NCI-H2029 treated with DMSO at 0.1 percent for 48 hours (cell line): ENCODE data around the gene NRBP1.
A peak's percentile ranks its signal among the peaks of the same experiment; 100 is the strongest.
"Not testable (repeated sequence)": the region's sequence is repeated elsewhere in the genome, so short reads cannot be mapped to it uniquely, and the experiment has no call there.

Source experiments
- DNase-seq: peaks from one replicate; lab custom pipeline; 2025; lab: John Stamatoyannopoulos, UW

The NRBP1 gene

DNA sequence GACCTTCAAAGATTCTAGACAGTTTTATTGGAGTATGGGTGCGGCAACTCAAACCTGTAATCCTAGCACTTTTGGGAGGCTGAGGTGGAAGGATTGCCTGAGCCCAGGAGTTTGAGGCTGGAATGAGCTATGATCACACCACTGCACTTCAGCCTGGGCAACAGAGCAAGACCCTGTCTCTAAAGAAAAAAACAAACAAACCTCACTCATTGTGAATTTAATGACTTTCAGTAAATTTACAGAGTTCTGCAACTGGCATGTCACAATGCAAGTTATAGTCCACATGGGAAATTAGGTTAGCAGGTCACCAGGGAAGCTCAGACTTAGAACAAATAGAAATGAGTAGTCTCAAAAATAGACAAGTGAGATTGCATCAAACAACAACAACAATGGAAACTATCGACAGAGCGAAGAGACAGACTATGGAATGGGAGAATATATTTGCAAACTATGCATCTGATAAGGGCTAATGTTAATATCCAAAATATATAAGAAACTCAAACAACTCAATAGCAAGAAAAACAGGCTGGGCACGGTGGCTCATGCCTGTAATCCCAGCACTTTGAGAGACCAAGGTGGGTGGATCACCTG, 6.7 kb upstream of the NRBP1 start:
- DNase-seq = no peak

DNA sequence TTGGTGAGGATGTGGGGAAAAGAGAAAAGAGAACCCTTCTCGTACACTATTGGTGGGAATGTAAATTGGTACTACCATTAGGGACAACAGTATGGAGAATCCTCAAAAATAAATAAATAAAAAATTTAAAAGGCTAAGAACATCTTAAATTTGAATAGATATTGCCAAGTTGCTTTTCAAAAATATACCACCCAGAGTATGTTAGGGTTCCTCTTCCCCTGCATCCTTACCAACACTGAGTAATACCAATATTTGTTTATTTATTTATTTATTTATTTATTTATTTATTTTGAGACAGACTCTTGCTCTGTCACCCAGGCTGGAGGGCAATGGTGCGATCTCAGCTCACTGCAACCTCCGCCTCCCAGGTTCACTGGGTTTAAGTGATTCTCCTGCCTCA, 5.5 kb upstream of the NRBP1 start:
- no peak for DNase-seq

DNA sequence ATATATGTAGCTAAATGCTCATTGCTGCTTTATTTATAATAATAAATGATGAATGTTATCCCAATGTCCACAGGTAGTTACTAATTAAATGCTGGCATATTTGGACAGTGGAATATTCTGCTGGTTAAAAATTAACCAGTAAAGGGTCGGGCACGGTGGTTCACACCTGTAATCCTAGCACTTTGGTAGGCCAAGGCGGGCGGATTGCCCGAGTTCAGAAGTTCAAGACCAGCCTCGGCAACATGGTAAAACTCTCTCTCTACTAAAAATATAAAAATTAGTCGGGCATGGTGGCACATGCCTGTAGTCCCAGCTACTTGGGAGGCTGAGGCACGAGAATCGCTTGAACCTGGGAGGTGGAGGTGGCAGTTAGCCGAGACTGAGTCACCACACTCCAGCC, 3.4 kb upstream of the NRBP1 start:
- DNase-seq = not testable (repeated sequence)

DNA sequence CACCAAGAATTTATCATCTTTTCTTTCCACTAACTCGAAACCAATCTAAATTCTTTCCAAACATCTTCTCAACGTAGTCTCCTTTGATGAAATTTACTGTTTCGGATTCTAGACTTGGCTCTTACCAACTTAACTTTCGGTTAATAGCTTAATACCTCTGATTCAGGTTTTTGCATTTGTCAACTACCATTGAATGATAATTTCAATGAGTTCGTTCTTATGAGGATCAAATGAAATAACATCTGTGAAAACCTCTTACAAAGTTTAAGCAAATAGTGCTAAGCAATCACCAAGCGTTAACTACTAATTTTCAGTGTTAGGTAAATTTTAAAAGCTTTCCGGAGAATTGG, 593 bp upstream of the NRBP1 start:
- no peak for DNase-seq

DNA sequence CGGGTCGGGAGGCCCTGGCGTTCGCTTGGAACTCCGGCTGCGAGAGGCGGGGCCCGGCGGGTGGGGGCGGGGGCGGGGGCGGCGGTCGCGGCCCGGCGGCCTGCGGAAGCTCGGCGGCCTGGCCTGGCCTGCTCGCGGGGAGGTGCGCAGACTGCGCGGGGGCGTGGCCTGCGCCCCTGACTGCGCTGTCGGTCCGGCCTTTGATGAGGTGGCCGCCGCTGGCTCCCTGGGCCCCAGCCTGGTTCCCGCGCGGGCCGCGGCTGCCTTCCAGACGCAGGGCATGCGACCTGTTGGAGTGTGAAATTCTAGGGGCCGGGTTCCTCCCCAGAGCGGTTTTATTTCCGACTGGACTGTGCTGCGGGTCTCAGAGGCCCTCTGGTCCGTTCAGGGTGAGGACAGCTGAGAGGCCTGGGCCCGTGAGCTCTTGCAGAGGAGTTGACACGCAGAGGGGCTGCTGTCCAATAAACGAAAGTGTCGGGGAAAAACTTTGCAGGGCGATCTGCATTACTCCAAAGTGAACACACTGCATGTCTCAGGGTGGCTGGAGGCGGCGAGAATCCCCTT, 629 bp downstream of the NRBP1 start:
- no peak for DNase-seq

DNA sequence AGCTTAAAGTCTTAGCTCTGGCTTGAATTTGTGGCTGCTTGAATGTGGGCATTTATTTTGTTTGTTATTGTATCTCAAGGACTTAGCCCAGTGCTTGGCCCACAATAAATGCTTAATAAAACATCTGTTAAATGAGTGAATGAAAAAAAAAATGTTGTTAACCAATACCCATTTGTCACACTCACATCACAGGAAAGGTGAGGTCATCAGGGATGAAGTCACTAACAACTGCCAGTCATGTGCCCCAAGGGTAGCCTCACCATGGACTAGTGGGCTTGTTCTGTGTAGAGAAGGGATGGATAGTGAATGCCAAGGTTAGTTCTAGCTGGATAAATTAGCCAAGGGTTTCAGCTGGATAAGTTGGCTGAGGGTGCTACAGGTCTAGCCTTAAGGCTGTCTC, 3.0 kb downstream of the NRBP1 start:
- DNase-seq = no peak

DNA sequence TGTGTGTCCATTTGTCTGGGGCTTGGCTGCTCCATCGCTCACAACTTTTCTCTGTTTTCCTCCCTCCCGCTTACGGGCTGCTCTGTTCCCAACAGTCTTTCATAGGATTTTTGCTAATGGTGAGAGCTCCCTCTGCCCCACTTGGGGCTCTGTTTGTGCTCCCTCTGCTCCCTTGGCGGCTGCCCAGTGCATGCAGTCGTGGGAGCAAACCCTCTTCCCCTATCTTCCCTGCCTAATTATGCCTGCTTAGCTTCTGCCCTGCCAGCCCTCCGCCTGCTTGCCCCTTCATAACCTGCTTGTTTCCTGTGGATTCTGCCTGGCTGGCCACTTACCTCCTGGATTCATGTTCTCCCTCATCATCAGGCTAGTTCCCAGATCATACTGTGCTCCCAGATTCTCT, 7.2 kb downstream of the NRBP1 start:
- DNase-seq = no peak

DNA sequence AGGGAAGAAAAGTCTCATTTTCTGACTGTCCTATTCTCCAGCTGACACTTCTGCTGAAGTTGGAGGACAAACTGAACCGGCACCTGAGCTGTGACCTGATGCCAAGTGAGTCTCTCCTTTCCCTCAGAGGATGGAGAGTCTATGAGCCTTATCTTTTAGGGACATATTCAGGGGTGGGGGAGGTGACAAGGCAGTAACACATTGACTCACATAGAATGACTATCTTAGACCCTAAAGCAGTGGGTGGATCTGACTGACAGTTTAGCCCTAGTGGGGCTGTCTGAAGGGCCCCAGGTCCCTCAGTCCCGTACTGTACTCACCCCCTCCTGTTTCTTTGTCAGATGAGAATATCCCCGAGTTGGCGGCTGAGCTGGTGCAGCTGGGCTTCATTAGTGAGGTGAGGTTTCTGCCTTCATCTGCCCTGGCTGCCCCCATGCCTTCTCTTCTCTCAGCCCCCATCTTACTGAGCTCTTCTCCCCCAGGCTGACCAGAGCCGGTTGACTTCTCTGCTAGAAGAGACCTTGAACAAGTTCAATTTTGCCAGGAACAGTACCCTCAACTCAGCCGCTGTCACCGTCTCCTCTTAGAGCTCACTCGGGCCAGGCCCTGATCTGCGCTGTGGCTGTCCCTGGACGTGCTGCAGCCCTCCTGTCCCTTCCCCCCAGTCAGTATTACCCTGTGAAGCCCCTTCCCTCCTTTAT, 12.9 kb downstream of the NRBP1 start:
- no peak for DNase-seq

DNA sequence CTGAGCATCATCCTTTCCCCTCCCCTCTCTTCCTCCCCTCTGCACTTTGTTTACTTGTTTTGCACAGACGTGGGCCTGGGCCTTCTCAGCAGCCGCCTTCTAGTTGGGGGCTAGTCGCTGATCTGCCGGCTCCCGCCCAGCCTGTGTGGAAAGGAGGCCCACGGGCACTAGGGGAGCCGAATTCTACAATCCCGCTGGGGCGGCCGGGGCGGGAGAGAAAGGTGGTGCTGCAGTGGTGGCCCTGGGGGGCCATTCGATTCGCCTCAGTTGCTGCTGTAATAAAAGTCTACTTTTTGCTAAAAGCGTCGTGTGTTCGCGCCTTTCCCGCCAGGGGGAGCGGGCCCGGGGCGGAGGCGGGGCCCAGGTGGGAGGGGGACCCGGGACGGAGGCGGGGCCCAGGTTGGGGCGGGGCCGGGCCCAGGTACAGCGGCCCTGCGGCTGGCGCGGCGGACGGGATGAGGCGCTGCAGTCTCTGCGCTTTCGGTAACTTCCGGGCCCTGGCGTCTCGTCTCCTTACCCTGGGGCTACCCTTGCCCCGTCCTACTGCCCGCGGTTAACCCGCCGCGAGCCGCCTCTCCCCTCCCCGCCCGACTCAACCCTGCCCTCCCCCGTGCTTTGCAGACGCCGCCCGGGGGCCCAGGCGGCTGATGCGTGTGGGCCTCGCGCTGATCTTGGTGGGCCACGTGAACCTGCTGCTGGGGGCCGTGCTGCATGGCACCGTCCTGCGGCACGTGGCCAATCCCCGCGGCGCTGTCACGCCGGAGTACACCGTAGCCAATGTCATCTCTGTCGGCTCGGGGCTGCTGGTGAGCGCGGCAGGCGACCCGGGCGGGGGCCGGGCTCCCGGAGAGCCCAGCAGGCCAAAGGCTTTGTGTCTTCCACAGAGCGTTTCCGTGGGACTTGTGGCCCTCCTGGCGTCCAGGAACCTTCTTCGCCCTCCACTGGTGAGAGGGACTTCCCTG, 13.8 kb downstream of the NRBP1 start, which contains the start of gene KRTCAP3:
Gene KRTCAP3 (plus strand): TSS at position 424 of the 962 bp plus-strand sequence. CDS start 32 bp downstream, at position 456.
- no peak for DNase-seq

DNA sequence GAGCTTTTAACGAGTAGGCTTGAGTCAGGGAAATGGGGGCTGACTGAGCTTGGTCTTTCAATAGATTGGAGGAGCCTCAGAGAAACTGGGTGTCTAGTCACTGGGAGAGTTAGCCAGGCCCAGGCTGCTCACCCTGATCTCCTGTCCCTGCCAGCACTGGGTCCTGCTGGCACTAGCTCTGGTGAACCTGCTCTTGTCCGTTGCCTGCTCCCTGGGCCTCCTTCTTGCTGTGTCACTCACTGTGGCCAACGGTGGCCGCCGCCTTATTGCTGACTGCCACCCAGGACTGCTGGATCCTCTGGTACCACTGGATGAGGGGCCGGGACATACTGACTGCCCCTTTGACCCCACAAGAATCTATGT, 14.5 kb downstream of the NRBP1 start:
- DNase-seq = no peak

DNA sequence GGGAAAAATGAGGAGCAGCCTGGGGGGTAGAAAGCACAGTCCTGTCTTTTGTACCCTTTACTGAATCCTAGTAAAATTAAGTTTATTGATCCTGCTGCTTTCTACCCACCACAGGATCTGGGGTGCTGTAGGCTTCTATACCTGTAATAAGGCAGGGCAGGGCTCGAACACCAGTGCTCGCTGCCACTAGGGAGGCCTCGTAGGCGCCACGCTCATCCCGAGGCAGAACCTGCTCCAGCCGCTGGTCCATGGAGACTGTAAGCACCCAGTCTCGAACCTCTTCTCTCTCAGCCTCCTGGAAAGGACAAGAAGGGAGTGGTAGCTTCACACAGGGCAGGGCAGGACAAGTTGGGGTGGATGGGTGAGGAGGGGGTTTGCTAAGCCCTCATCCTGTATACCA, 16.7 kb downstream of the NRBP1 start:
- DNase-seq = no peak

DNA sequence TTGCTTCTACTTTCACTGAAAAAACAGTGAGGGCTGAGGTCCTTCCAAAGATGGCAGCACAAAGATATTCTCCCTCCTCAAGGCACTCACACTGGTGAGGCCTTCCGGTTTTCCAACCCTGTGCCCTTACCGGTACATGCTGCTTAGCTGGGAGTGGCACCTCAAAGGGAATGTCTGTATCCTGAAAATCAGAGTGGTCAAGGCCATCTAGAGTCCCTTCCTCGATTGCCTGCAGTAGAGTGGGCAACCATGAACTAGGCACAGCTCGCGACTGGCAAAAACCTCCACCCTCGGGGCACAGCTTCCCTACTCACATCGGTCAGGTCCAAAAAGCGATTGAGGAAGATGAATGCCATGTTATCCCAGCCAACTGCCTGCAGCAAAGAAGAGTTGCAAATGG, 17.2 kb downstream of the NRBP1 start:
- no peak for DNase-seq

DNA sequence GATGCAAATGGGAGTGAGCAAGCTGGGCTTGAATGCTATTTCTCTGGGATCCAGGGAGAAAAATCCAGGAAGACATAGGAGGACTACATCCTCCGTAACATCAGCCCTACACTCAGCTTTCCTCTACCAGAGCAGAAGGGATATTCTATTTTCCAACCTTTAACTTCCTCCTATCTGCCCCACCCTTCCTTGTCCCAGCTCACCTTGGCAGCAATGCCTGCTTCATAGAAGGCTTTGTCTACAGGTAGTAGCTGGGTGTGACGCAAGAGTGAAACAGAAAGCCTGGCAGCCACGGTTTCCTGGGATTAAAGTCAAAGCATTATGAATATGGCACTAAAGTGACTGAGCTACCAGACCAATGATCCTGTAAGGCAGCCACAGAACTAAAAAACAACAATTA, 17.6 kb downstream of the NRBP1 start:
- peak; percentile 60 for DNase-seq

DNA sequence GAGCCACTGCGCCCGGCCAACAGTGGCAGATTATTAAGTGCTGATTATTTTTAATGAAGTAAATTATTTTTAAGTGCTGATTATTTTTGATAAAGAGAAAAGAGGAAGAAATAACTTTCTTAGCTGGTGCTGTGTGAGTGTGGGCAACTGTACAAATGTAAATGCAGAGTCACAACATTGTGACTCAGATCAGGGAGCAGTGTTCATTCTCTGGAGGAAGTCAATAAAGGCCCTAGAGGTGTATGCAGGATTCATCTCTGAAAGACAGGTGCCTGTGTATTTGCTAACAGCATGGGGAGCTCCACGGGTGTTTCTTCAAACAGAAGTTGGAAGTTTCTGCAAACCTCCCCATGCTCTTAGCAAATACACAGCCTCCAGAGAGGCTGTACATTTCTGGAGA, 19.9 kb downstream of the NRBP1 start:
- no peak for DNase-seq

DNA sequence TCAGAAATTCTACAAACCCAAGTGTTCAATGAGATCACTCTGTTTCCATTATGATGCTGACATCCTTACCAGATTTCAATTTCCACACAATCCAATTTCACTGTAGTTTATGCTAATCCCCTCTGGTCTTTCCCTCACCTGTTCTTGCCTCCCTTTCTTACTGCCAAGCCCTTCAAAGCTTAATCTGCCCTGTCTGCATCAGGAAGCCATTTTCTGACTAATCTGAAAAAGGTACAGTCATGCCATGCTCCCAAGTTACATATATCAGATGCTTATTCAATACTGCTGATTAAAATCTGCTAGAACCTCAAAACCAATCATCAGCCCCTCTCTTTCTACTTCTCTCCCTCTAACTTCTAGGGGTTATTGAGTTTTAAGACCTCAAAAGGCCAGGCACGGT, 22.7 kb downstream of the NRBP1 start:
- DNase-seq = no peak

DNA sequence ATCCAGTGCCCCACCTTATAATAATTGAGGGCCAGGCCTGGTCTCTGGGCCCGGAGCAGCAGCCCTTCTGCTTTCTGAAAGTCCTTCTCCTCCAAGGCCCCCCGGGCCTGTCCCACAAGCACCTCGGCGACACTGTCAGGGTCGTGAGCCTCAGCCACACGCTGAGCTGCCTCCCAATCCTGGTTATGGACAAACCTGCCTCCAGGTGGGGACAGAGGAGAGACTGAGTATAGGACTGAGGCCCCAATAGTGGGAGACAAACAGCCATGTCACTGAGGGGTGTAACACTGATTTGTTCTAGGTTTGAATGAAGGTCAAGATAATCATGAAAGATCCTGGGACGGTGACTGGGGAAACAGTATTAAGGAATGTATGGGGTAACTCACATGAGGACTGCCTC, 25.5 kb downstream of the NRBP1 start:
- no peak for DNase-seq

DNA sequence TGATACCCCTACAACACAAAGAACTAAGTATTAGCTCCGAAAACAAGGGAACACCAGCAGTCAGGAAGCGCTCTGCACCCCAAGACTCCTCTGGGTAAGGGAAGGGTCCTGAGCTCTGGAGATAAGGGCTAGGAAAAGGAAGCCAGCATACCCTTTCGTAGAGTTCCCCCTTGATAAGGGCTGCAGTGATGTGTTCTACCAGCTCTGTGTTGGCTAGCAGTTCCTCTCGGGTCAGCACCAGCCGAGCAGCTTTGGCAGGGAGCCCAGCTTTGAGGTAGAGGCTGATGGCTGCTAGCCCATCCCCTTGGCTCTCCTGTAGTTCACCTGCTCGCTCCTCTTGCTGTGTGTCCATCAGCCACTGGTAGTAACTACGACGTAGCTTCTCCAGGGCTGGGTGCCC, 32.7 kb downstream of the NRBP1 start:
- peak; percentile 50 for DNase-seq

DNA sequence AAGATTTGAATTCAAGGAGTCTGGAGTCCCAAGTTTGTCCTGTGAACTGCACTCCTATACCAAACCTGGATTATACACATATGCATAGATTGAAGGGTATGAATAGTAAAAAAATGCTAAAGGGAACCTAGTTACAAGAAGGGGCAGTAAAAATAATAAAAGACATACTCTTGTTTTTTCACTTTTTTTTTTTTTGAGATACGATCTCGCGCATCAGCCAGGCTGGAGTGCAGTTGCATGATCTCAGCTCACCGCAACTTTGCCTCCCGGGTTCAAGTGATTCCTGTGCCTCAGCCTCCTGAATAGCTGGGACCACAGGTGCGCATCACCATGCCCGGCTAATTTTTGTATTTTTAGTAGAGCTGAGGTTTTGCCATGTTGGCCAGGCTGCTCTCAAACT, 36.0 kb downstream of the NRBP1 start:
- no peak for DNase-seq

DNA sequence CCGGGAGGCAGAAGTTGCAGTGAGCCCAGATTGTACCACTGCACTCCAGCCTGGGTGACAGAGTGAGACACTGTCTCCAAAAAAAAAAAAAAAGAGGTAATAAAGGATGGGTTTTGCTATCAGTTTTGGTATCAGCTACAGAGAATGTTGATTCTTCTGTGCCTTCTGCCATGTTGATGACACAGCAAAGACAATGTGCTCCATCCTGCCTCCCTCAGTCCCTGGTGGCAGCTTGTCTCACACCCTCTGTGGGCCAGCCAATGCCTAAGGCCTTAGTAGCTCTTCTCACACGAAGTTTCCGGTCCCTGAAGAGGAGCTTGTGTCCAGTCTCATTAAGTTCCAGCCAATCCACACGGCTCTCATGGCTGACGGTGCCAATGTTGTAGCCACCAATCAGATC, 43.5 kb downstream of the NRBP1 start:
- no peak for DNase-seq

DNA sequence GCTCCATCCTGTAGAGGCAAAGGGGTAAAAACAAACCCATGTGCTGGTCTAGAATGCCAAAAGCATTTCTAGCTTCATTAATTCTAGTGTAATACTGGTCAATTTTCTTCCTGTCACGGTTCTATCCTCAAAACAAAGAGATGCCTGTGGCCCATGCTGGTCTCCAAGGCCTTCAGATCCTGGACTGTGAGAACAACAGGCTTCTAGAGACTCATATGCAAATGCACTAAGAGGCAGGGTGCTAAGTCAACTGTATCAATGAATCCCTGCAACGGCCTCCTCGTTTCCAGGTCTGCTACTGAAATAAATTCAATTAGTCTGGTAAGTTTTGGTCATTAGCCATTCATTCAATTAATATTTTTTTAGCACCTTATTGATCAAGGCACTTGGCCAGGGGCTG, 57.1 kb downstream of the NRBP1 start:
- DNase-seq = no peak

DNA sequence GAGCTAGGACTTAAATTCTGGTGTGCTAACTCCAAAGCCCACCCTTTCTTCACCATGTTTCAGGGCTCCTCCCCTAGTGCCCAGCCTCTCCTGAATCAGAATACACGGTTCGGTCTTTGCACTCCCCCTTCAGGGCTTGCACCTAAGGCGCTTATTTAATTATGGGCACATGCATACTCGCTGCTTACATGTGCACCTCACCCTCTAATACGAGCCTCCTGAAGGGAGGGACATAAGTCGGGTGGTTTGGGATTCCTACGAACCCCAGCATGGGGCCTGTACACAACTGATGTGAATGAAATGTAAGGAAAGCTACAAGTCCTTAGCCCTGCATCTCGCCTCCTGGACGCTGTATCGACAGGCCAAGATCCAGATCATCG, 60.7 kb downstream of the NRBP1 start:
- no peak for DNase-seq

DNA sequence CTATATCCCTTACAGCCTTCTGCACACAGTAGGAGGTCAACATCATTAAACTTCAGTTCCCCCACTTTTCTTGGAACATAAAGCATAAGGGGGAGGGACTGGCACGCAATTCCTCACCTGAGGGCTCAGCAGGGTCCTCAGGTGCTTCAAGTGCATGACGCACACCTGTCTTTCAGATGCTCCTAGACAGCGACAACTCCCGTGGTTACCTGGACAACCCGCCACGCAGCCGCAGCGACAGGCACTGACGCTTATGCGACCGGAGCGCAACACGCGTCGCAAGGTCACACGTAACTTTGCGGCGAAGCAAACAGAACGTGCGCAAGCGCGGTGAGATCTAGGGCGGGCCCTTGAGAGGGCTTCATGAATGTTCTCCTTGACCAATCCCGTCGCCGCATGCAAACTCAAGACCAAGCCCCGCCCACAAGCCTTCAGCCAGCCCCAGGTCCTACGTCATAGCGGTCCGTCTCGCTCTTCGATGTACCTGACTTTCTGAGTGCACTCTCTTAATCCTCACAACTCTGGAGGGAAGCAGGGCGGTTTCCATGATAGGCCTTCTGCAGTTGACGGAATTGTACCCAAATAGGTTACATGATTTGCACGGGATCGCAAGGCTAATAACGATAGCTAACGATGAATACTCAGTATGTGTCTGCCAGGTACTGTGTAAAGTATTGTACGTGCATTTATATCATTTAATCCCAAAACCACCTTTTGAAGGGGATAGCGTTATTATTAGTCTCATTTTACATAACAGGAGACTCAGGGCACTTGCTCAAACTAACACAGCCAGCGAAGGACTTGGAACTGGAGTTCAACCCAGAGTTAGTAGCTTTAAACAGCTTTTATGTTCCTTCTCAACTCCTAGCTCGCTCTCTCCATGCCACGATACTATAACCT, 61.3 kb downstream of the NRBP1 start, which contains the start of gene IFT172:
Gene IFT172 (minus strand): TSS at position 246 of the 900 bp plus-strand sequence. CDS start 90 bp downstream, at position 156.
- DNase-seq = peak; percentile 92
